NCI-H1694 treated with DMSO at 0.1 percent for 48 hours (cell line): ENCODE data around the gene LYL1.
A peak's percentile ranks its signal among the peaks of the same experiment; 100 is the strongest.

Experiments used
- DNase-seq: peaks from one replicate; lab custom pipeline; 2025; lab: John Stamatoyannopoulos, UW

The LYL1 gene

DNA sequence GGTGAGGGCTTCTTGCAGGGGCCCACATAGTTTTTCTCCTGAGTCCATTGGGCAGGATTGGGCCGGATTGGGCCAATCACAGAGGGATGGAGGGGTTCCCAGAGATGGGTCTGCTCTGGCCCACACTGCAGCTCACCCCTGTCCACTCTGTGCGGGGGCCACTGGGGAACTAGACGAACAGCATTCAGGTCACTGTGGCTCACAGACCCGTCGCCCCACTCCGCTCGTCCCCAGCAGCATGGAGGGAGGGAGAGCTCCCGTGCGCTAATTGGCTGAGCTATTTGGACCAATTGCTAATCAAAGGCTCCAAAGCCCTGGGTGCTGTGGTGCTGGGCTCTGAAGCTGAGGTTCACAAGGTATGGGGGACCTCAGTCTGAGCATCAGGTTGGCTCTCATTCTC is 26.7 kb upstream of the LYL1 start:
- DNase-seq: no peak

DNA sequence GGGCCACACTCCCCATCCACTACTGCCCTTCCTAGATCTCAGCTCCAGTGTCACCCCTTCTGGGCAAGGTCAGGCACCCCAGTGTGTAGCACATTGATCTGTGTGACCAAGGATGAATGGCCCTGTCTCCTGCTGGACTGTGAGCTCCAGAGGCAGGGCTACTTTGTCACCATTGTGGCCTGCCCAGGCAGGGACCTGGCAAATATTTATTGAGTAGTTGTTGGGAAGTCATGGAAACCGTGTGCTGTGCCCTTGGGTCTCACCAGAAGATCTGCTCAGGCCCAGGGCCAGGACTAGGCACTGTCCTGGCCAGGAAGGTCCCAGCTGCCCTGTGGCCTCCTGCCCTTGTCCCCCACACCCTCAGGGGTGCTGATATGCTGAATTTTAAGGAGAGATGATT is 25.9 kb upstream of the LYL1 start:
- no peak for DNase-seq

GRCh38 chr19:13127811-13128575 is 25.3 kb upstream of the LYL1 start:
- no peak for DNase-seq

DNA sequence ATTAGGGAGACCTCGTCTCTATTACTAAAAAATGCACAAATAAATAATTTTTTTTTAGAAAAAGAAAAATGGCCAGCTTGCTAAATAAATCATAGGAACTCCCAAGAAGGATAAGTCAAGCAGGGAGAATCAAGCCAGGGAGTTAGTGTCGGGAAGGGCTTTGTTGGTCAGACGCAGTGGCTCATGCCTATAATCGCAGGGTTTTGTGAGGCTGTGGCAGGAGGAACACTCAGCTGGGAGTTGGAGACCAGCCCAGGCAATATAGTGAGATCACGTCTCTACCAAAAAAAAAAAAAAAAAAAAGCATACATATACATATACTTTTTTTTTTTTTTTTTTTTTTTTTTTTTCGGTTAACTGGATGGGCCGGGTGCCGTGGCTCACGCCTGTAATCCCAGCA is 24.4 kb upstream of the LYL1 start:
- no peak for DNase-seq

DNA sequence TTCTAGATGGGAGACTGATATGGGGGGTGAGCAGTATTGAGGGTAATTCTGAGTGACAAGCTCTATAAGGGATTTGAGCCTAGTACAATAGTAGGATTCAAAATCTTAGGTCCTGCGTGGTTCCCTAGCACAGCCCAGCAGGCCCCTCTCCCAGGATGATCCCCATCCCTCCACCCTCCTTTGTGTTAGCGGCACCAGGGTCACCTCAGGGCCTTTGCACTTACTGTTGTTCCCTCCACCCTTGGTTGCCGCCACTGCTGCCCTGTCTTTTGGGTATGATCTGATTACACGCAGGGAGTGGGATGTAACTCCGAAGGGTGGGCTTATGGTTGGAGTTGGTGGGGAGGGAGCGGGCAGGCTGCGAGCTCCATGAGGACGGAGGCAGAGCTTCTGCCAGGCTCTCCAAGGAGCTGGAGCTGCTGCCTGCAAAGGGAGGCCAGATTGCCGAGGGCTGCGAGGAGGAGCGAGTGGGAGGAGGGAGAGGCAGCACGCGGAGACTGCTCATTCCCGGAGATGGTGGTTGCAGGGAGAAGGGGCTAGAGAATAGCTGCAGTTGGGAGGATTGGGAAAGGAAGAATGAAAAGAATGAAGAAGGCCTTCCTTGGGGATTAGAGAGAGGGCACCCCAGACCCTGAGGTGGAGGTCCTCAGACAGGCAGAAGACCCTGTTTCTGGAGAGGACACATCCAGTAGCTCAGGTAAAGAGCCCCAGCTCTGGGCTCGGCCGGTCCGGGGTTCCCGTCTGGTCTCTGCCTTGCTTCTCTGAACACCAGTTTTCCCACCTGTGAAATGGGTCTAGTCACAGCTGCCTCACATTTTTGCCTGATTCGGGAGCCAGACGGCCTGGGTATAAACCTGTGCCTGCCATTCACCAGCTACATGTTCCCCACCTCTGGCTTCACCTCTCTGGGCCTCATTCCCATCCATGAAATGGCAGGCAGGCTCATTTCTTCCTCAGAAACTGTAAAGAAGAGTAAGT is 20.6 kb upstream of the LYL1 start:
- DNase-seq: no peak

DNA sequence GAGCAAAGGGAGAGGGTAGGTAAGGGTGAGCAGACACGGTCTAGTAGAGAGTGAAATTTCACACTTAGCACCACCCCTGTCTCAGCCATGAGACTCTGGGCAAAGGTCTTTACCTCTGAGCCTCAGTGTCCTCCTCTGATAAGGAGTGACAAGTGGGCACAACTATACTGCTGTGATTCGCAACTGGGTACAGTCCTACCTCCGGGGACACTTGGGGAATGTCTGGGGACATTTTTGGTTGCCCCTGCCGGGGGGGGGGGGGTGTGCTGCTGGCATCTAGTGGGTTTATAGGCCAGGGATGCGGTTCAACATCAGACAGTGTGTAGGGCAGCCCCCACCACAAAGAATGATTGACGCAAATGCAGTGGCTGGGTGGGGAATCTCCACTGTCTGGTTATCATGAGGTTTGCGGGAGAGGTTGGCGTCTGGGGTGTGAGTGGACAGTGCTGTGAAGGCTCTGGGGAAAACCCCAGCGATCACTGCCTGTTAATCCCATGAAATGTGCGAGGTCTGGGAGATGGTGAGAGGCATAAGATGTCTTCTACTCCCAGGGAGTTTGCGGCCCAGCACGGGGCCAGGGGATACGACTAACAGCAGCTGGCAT is 19.7 kb upstream of the LYL1 start:
- DNase-seq: no peak

DNA sequence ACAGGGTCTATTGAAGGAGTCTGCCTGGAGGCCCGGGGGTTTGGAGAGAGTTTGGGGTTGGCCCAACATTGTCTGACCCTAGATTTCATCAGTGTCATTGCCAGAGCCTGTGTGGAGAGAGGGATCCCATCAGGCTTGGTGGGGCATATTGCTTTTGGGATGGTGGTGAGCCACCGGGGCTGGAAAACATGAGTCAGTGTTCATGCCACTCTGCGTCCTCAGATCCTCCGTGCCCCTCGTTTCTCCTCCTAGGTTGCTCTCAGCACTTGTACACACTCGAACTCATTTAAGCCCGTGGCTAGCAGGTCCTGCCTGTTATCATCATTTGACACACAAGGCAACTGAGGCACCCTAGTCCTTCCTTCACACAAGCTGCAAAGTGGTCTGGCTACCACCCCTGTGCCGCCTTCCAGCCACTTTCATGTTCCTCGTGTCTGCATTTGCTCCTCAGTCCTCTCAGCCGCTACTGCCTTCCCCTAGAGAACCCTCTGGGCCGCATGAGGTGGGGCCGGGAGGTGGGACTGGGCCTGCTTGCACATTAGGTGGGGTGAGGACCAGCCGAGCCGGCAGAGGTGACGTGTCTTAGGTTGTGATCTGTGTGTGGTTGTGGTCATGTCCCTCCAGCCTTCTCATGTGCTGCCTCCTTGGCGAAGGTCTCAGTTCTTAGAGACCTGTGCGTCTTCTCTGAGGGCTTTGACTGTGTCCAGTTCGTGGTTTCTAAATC is 19.1 kb upstream of the LYL1 start:
- no peak for DNase-seq

DNA sequence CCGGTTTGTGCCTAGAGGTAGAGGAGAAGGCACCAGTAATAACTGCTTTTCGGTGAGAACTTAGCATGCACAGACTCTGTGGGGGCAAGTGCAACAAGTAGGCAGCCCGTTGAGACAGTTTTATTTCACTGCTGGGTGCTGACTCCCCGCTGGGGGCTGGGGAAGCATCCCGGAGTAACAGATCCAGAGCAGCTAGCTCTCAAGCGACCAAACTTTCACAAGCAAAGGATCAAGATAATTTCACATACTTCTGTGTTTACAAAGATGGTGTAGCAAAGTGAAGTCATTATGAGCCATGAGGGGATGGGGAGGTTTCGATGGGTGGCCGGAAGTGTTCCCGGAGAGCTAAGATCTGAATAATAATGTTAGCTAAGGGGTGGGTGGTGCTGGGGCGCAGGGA is 18.2 kb upstream of the LYL1 start:
- DNase-seq: no peak

GRCh38 chr19:13120031-13120430 is 17.4 kb upstream of the LYL1 start:
- no peak for DNase-seq

DNA sequence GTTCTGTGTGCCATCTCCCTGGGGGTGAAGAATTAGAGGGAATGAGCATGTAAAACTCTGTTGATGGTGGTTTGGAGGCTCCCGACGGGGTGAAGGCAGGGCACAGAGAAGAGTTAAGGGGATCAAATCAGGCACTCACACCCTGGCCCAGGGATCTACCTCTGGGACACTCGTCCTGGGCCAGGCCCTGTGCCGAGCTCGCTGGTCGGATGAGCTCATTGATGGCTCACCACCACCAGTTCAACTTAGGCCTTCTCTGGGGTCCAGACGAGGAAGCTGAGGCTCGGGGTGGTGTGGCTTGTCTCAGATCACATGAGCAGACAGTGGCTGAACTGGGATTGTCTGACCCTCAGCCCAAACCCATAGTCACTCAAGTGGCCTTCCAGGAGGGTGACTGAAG is 17.0 kb upstream of the LYL1 start:
- DNase-seq: no peak

GRCh38 chr19:13118424-13119193 is 16.0 kb upstream of the LYL1 start:
- DNase-seq: no peak

DNA sequence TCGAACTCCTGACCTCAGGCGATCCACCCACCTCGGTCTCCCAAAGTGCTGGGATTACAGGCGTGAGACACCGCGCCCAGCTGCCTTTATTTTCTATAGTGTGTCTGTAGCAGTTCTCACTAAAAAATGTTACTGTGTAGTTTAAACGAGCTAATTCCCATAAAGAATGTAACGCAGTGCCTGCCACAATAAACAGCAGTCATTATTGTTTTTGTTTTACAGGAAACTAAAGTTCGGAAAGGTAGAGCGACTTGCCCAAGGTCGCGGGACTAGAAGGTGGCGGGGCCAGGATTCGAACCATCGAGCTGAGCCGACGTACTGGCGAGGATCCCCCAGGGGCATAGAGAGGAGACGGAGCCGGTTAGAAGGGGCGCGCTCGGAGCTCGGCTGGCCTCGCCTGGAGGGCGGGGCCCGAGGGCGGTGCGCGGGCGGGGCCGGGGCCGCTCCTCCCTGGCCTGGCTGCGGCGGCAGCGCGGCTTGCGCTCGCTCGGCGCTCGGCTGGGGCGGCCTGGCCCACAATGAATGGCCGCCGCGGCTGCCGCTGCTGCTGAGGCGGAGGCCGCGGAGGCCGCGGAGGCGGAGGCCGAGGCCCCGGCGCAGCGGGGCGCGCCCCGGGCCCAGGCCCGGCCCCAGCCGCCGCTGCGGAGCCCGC is 15.2 kb upstream of the LYL1 start, which contains the start of gene NACC1:
Gene NACC1, plus strand, starts transcription at position 493 of the 652 bp plus-strand sequence. CDS start 16,944 bp downstream, outside the sequence.
- DNase-seq: peak; percentile 83

- DNase-seq: no peak
These were observed 14.6 kb upstream of the LYL1 start for GRCh38 chr19:13117176-13117771.

DNA sequence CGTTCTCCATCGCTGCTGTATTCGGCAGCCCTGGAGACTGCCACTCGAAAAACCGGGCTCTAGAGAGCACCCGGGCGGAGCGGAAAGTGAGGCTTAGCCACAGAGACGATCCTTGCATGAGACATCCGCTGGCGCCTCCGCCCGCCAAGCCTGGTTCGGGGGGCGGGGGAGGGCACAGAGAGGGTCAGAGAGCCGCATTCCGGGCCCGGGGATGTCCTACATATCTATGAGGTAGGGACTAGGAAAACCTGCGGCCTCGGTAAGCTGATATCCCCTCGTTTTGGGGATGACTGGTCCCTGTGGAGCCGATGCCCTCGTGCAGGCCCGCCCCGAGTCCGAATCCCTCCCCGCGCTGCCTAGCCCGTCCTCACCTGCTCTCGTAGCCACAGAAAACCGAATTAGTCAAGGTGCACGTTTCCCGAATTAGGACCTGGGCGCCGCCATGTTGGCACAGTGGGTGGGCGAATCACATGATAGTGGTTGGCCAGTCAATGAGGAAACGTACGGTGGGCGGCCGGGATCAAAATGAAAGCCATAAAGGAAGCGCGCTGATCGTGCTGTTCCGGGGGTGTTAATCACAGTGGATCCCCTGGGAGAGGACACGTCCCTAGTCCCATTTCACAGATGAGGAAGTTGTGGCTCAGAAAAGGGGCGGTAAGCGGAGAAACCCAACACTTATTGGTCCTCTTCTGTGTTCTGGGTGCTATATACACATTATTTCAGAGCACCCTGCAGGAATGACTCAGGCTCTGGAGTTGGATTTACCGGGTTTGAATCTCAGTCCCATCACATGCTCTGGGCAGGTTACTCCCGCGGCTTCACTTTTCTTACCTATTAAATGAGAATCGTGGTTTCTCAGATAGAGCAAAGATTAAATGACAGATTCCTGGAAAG is 13.9 kb upstream of the LYL1 start, which contains the start of gene TRMT1:
Gene TRMT1, minus strand, starts transcription at position 459 of the 894 bp plus-strand sequence. Its CDS starts 341 bp downstream, at position 118.
- peak; percentile 81 for DNase-seq

DNA sequence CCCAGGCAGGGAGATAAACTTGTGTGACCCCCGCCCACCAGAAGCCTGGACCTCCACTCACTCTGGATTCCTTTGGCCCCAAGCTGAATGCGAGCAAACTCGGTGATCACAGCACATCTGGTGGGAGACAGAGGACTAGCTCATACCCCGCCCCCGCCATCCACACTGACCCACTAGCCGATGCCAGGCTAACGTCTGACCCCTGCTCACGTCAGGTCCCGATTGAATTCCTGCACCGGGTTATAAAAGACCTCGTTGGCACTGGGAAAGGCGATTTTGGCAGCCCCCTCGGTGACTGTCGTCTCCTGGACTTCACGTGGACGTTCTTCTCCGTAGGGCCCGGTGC is 13.3 kb upstream of the LYL1 start:
- no peak for DNase-seq

DNA sequence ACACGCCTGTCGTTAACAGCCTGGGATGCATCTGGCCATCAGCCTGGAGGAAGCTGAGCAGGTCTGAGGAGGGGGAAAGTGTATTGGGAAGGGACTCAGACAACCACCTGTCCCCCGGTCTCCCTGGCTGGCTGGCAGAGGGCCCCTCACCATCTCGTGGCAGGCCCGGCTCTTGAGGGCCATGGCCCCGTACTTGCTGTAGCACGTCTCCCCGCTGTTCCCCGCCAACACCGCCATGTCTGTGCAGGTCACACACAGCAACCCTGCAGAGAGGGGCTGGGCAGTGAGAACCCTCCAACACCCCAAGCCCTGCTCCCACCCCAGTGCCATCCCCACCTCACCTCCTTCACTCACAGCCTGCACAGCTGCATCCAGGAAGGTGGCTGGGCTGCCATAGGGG is 9.9 kb upstream of the LYL1 start:
- no peak for DNase-seq

- no peak for DNase-seq
These were observed 7.5 kb upstream of the LYL1 start for GRCh38 chr19:13110099-13110610.

- no peak for DNase-seq
These were observed 6.9 kb upstream of the LYL1 start for GRCh38 chr19:13109361-13110098.
